ENCODE results near the gene VAT1. TPM values are rescaled to one million over a fixed set of nuclear protein-coding genes. Genes with fewer than 3 reads are reported as not detected.

VAT1 gene
- total and polyA plus RNA-seq, 9 of the 15 experiments (the other 6 are each of a cell fraction or from before 2014, with no cell fraction given): 29.4 to 153 (median 66.7) TPM

- TF ChIP-seq MBD2 (IDR thresholded peaks at IDR 0.05; ENCODE audit: borderline replicate concordance, low read depth): peak; percentile 53; the same call in 1 of the 2 replicates
- peak; percentile 30 for TF ChIP-seq CCNT2 (IDR thresholded peaks at IDR 0.05; ENCODE audit: borderline replicate concordance, extremely low read depth, insufficient read length, low read depth, low read length)
- TF ChIP-seq CREM (IDR thresholded peaks at IDR 0.05; ENCODE audit: low read depth): peak; percentile 85
- TF ChIP-seq HMG20A (CRISPR knock-in tag; conservative IDR thresholded peaks at IDR 0.05): no peak
- 0 out of 2 replicates have a peak, but pooled peaks have one; percentile 24 for TF ChIP-seq CBX1 (IDR thresholded peaks at IDR 0.05; ENCODE audit: low read depth)
- no peak for TF ChIP-seq HIVEP1 (CRISPR knock-in tag; IDR thresholded peaks at IDR 0.05)
- peak; percentile 11; the same call in 1 of the 2 replicates for TF ChIP-seq EGR1 (conservative IDR thresholded peaks at IDR 0.05)
- TF ChIP-seq RHOXF2B (CRISPR knock-in tag; conservative IDR thresholded peaks at IDR 0.05): no peak
- peak; percentile 70 for TF ChIP-seq PHF20 (IDR thresholded peaks at IDR 0.05; ENCODE audit: partially characterized antibody)
- TF ChIP-seq ELF4 (CRISPR knock-in tag; IDR thresholded peaks at IDR 0.05): peak; percentile 74; the same call in 1 of the 2 replicates
These were observed 41.9 kb downstream of the VAT1 start, which contains the start of gene RUNDC1 (continued) for GRCh38 chr17:42980274-42980765.

- H3K27ac ChIP-seq (ENCODE audit: extremely low read depth, low read depth, low read length): peak within 1 kb of the TSS; percentile 92
- H3K4me2 ChIP-seq (ENCODE audit: insufficient read depth, low read length): peak within 1 kb of the TSS; percentile 99
- no peaks in the 10 kb centered on the region for H3K9me1 ChIP-seq (ENCODE audit: control insufficient read depth, insufficient read depth, low read length)
- H3K9me3 ChIP-seq (replicated peaks; ENCODE audit: control insufficient read depth, insufficient read depth, low read depth, low read length): no peaks in the 10 kb centered on the region
- peak; percentile 76 to 83 (median 80) for DNase-seq (ENCODE audit: extremely low read depth in 1 of 4, low spot score in 3 of 4)
- TSS peak; percentile 77 for BruUV-seq (replicated peaks)
- ATAC-seq: peak; percentile 81
- in situ Hi-C loops (cut with MboI): no loop called here
- peak within 1 kb of the TSS; percentile 84 to 97 for H3K9ac ChIP-seq (ENCODE audit: insufficient read depth in 1 of 2, low read depth in 2 of 2, low read length in 2 of 2)
- no peaks in the 10 kb centered on the region for H4K20me1 ChIP-seq (replicated peaks; ENCODE audit: control insufficient read depth, insufficient read depth, low read length)
- H3K27me3 ChIP-seq (ENCODE audit: control insufficient read depth in 2 of 2, insufficient read depth in 2 of 2, low read length in 2 of 2): no peaks in the 10 kb centered on the region
- H3K4me1 ChIP-seq (replicated peaks in 1 of 2; ENCODE audit: control insufficient read depth in 2 of 2, insufficient read depth in 2 of 2, low read length in 2 of 2): peaks cover 25 to 31% of the 10 kb centered on the region in 2 experiments; a peak in 4 of 5 replicates
- CTCF ChIA-PET (ENCODE audit: low intra/inter-chr PET ratio): interaction anchor here (2.7 kb wide), 1 partner anchor 137 kb away, joined by 20 read pairs; no protein-coding TSS in a partner anchor
- H2AFZ ChIP-seq (ENCODE audit: low read depth, low read length): peak within 1 kb of the TSS; percentile 98
- H3K79me2 ChIP-seq (ENCODE audit: control insufficient read depth, insufficient read depth, low read length): peaks cover 47% of the 10 kb centered on the region
- WGBS (ENCODE audit: insufficient coverage, low coverage, missing lambda C conversion rate): 5% methylated on average over 17 of the region's 21 CpGs
- H3K4me3 ChIP-seq: peak within 1 kb of the TSS; percentile 92
- intact Hi-C loops (cut with micrococcal nuclease): no loop called here
- FAIRE-seq: peak; percentile 46
- H3K36me3 ChIP-seq (ENCODE audit: control insufficient read depth, insufficient read depth, low read length): peaks cover 21% of the 10 kb centered on the region; the same call in 2 of the 3 replicates
- POLR2A ChIA-PET: interaction anchor here (0.5 to 3.8 kb wide), 6 partner anchors 11 to 461 kb away, joined by 3 to 13 read pairs (median 4); partner anchors contain the start of gene RPL27
- TF ChIP-seq ZNF3 (CRISPR knock-in tag; IDR thresholded peaks at IDR 0.05): no peak
- peak; percentile 82 for TF ChIP-seq ZNF395 (CRISPR knock-in tag; IDR thresholded peaks at IDR 0.05)
- no peak for TF ChIP-seq HDAC2 (IDR thresholded peaks at IDR 0.05)
- TF ChIP-seq FOXM1 (IDR thresholded peaks at IDR 0.05; ENCODE audit: low read depth): no peak
- TF ChIP-seq FOXM1 (CRISPR knock-in tag; IDR thresholded peaks at IDR 0.05; ENCODE audit: low read depth): no peak
- TF ChIP-seq TRIM24 (IDR thresholded peaks at IDR 0.05): no peak
- no peak for TF ChIP-seq MCM5 (IDR thresholded peaks at IDR 0.05; ENCODE audit: low read depth)
- no peak for TF ChIP-seq JUND (IDR thresholded peaks at IDR 0.05; ENCODE audit: borderline replicate concordance, low read depth, low read length)
- TF ChIP-seq JUND (tag; IDR thresholded peaks at IDR 0.05; ENCODE audit: borderline replicate concordance, low read depth, low read length): no peak; the same call in 2 of the 3 replicates
- no peak for TF ChIP-seq PREB (CRISPR knock-in tag; IDR thresholded peaks at IDR 0.05)
These were observed 42.5 kb downstream of the VAT1 start, which contains the start of gene PTGES3L for GRCh38 chr17:42979511-42980273. Gene PTGES3L (minus strand): TSS chr17:42980080. CDS start chr17:42980053, 27 bp downstream.

Data from K562 (cell line).